ENCODE results near the gene AGO3. TPM values are rescaled to one million over a fixed set of nuclear protein-coding genes. Genes with fewer than 3 reads are reported as not detected.
A peak's percentile ranks its signal among the peaks of the same experiment; 100 is the strongest.
"Not testable (repeated sequence)": the region's sequence is repeated elsewhere in the genome, so short reads cannot be mapped to it uniquely, and the experiment has no call there.

AGO3 gene
- 53.1 TPM for total RNA-seq
- polyA plus RNA-seq, result 4.1 TPM

DNA sequence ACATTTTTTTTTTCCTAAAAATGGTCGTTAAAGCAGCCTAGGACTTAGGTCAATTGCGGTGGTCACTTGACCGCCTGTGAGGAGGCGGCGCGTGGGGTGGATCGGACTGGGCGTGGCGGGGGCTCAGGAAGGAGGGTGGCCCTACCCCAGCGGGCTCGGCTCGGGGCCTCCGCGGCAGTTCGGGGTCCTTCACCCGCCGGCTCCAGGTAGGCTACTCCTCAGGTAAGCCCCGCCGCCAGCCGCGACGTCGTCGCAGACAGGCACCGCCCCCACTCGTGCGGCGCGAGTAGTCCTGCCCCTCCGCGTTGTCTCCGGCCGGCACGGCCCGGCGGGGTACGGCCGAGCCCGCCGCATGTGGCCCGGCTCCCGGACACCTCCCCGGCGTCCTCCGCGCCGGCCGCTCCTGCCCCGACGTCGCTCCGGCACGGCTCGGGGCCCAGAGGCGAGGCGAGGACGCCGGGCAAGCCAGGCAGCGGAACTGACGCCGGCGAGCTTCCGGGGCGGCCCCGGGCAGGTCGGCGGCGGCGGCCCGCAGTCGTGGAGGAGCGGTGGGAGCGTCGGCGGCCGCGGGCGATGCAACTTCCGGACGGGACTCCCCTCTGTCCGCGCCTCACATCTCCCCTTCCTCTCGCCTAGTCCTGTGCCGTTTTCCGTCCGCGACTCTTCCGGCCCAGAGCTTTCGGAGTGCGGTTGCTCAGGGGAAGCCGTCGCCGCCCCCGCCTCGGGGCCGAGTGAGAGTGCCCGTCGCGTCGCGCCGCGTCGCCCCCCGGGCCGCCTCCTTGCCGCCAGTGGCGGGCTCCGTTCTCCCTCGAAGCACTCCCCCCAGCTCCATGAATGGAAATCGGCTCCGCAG, at the start of gene AGO3:
TSS of gene AGO3 (plus strand) at position 513 of the 853 bp plus-strand sequence. CDS start at position 835, 322 bp downstream.
- under 1% methylated on average over 112 of the region's 112 CpGs for WGBS
- H3K4me1 ChIP-seq (ENCODE audit: insufficient read depth), result no peaks in the 10 kb centered on the region
- H3K27ac ChIP-seq (ENCODE audit: low read depth), result peak within 1 kb of the TSS; percentile 99
- no peak for DNase-seq (ENCODE audit: extremely low spot score)
- H3K36me3 ChIP-seq (ENCODE audit: insufficient read depth), result no peaks in the 10 kb centered on the region
- peak within 1 kb of the TSS; percentile 74 for H3K4me3 ChIP-seq (ENCODE audit: low read depth, low read length)

DNA sequence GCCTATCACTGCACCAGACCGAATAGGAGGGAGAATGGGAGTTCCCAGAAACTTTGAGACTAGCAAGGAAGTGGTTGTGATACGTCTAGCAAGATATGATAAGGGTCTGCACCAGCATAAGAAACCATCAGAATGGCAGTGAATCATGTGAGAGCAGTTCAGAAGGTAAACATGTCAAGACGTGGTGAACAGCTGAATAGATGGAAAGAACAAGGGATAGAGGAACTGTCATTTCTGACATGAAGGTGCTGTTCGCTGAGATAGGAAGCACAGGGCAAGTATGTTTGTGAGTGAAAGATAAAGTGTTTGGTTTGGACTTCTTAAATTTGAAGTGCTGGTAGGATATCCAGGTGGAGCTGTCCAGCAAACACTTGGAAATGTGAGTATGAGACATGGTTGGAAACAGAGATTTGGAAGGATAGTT, 49.0 kb upstream of the AGO3 start:
- Histone ChIP-seq H3K4me3 (ENCODE audit: low read depth, low read length) (no peak overlapping the region), H3K27ac (ENCODE audit: low read depth) (no peak overlapping the region), H3K36me3 (ENCODE audit: insufficient read depth) (no peaks in the 10 kb centered on the region), H3K4me1 (ENCODE audit: insufficient read depth) (peaks cover 4% of the 10 kb centered on the region)
- no peak for DNase-seq (ENCODE audit: extremely low spot score)
- 37% methylated on average over 4 of the region's 4 CpGs for WGBS

DNA sequence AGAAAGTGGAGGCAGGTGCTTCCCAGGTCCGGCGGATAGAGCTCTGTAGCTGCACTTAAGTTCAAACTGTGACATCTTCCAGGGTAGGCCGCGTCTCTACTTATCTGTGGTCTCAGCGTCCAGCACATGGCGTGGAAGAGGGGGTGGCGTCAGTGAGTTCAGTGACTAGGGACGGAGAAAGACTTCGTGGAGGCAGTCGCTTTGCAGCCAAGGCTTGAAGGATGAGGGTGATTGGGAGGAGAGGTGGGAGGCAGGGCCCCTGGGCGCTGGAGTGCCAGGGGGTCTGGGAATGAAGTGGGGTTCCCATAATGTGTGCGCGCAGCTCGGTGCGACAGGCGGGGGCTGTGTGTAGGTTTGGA, 48.3 kb upstream of the AGO3 start:
- Histone ChIP-seq H3K36me3 (ENCODE audit: insufficient read depth) (no peaks in the 10 kb centered on the region), H3K27ac (ENCODE audit: low read depth) (no peak overlapping the region), H3K4me1 (ENCODE audit: insufficient read depth) (peaks cover 4% of the 10 kb centered on the region), H3K4me3 (ENCODE audit: low read depth, low read length) (no peak overlapping the region)
- 51% methylated on average over 16 of the region's 16 CpGs for WGBS
- no peak for DNase-seq (ENCODE audit: extremely low spot score)

DNA sequence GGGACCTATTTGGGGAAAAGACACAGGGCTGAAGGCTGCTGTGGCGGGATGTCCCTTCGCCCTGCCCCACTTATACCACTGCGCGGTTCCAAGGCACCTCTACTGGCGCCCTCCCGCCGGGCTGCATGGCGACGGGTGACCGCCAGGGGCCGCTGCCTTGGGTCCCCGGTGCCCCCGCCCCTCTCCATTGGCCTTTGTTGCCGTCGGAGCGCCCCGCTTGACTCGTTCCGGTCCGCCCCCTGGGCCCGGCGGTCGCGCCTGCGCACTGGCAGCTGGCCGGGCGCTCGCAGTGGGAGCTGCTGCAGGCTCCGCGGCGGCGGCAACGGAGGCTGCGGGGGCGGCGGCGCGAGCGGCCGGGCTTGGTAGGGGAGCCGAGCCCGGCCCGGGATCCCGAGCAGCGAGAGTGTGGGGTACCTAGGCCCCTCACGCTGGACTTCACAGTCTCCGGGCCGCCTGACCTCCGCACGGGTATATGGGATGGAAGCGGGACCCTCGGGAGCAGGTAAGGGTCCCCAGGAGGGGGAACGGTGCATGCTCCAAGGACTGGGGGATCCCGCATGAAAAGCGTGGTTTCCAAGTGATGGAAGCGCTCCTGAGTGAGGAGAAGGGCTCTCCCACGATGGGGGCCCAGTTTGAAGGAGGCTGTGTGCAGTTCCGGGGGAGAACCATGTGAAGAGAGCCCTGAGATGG, 47.8 kb upstream of the AGO3 start, which contains the start of gene AGO1:
TSS of gene AGO1 (plus strand) at position 265 of the 690 bp plus-strand sequence. CDS start at position 478, 213 bp downstream.
- peak within 1 kb of the TSS; percentile 25 for H3K27ac ChIP-seq (ENCODE audit: low read depth)
- peak within 1 kb of the TSS; percentile 77 for H3K4me3 ChIP-seq (ENCODE audit: low read depth, low read length)
- no peaks in the 10 kb centered on the region for H3K36me3 ChIP-seq (ENCODE audit: insufficient read depth)
- peak; percentile 73 for DNase-seq (ENCODE audit: extremely low spot score)
- H3K4me1 ChIP-seq (ENCODE audit: insufficient read depth), result peaks cover 4% of the 10 kb centered on the region
- under 1% methylated on average over 58 of the region's 58 CpGs for WGBS

DNA sequence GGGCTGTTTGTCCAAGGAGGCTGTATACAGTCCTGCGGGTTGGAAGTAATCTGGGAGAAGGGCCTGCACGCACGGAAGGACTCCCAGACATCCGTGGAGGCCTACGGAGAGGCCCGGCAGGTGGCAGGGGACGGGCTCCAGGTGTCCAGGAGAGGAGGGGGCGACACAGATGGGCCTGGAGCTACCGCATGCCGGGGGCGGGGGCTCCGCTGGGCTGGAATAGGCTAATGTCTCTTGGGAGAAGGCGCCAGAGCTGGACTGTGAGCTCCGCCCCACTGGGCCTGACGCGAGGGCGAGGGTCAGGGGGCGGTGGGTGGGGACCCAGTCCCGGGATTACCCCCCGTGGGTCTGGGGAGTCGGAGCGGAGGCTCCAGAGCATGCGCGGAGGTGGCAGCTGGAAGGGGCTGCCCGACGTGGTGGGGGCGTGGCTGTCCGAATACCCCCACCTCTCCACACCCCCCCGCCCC, 47.2 kb upstream of the AGO3 start:
- DNase-seq (ENCODE audit: extremely low spot score), result no peak
- peak overlapping the region; percentile 77 for H3K4me3 ChIP-seq (ENCODE audit: low read depth, low read length)
- peaks cover 4% of the 10 kb centered on the region for H3K4me1 ChIP-seq (ENCODE audit: insufficient read depth)
- WGBS, result under 1% methylated on average over 29 of the region's 29 CpGs
- no peaks in the 10 kb centered on the region for H3K36me3 ChIP-seq (ENCODE audit: insufficient read depth)
- H3K27ac ChIP-seq (ENCODE audit: low read depth), result peak overlapping the region; percentile 25

DNA sequence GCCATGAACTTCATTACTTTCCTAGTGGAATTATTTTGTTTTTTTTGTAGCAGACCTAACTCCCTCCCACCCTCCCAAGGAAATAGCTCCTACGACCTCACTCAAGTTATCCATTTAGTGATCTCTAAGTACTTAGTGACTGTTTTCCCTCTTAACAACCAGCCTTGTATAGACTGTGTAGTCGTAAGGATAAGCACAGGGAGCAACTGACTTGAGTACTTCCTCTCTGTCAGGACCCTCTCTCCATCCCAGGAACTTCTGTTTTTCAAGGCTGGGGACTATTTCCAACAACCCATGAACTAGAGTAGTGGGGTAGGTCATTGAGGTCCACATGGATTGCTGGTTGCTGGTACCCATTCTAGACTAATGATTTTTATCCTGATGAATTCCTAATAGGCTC, 46.0 kb upstream of the AGO3 start:
- no peak for DNase-seq (ENCODE audit: extremely low spot score)
- Histone ChIP-seq H3K4me1 (ENCODE audit: insufficient read depth) (peaks cover 4% of the 10 kb centered on the region), H3K36me3 (ENCODE audit: insufficient read depth) (no peaks in the 10 kb centered on the region), H3K27ac (ENCODE audit: low read depth) (no peak overlapping the region), H3K4me3 (ENCODE audit: low read depth, low read length) (no peak overlapping the region)
- 40% methylated on average over 2 of the region's 2 CpGs for whole genome bisulfite sequencing

DNA sequence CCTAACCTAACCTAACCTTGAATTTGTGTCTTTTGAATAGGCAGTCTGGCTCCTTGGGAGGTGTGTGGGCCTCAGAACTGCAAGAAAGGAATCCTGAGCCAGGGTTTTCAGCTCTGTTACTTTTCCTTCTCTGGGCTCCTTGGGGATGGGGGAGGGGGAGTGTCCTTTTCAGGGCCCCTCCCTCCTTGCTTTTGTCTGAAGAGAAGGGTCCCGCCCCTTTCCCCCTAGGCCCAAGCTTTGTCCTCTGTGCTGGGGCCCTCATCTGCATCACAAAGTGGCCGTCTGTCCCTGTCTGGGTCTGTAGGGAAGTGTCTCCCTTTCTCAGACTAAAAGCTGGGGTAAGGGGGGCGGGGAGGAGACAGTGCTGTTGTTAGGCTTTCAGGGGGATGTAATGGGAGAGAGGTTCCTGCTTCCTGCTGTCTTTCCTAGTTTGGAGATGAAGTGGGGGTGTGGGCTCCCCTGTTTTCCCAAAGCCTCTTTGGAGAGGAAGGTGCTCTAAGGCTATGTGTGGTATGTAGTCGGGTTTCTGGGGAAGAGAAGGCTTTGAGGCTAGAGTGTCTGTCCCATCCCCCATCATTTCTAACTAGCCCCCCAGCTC, 44.8 kb upstream of the AGO3 start:
- H3K4me3 ChIP-seq (ENCODE audit: low read depth, low read length), result no peak overlapping the region
- whole genome bisulfite sequencing, result 52% methylated on average over 4 of the region's 4 CpGs
- no peaks in the 10 kb centered on the region for H3K36me3 ChIP-seq (ENCODE audit: insufficient read depth)
- no peak overlapping the region for H3K27ac ChIP-seq (ENCODE audit: low read depth)
- H3K4me1 ChIP-seq (ENCODE audit: insufficient read depth), result peaks cover 4% of the 10 kb centered on the region
- no peak for DNase-seq (ENCODE audit: extremely low spot score)

DNA sequence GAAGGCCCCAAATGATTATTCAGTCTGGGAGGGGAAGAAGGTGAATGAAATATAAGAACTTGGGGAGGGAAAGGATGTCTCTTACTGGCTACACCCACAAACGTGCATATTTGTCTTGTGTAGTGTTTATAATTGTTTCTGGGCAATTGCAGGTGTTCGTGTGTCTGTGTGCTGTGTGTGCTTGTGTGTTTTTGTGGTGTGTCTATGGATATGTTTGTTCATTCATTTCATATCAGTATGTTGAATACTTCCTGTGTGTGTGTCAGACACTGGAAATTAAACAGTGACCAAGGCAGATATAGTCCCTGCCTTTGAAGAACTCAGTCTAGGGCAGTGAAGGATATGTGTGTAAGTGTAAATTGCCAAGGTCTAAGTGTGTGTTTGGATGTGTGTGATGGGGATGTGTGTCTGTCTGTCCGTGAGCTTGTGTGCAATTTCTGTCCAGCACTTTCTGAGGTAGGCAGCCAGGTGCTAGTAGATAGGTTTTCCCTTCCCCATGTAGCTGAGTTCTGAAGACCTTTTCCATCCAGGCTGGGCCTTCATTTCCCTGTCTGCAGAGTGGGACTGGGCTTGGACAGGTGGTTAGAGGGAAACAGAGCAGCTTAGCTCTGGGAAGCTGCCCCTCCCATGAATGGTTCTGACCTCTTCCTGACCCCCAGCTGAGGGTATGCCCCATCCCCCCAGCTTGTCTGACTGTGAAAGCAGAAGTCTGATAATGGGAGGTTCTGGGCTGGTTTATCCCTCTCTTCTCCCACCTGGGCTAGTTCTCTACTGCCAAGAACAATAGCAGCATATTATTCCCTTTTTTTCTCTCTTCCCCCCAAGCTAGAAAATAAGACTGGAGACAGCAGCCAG, 44.1 kb upstream of the AGO3 start:
- Histone ChIP-seq H3K4me3 (ENCODE audit: low read depth, low read length) (no peak overlapping the region), H3K36me3 (ENCODE audit: insufficient read depth) (no peaks in the 10 kb centered on the region), H3K4me1 (ENCODE audit: insufficient read depth) (peaks cover 4% of the 10 kb centered on the region), H3K27ac (ENCODE audit: low read depth) (no peak overlapping the region)
- DNase-seq (ENCODE audit: extremely low spot score), result no peak
- WGBS, result 38% methylated on average over 3 of the region's 3 CpGs

DNA sequence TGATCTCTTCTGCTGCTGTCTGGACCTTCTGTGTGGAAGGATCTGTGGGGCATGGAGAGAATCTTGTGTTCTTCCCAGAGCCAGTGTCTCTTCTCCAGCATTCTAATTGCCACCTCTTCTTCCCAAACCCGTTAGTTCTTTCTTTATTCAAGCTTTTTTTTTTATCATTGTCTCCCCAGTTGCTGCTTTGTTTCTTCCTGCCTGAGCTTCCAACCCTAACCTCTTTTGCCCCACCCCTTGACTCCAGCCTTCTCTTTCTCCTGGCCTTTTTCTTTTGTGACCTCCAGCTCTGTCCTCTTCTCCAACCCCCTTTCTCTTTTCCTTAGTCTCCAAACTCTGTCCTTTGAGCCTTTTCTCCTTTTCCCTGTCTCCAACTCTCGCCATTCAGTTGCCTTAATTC, 43.4 kb upstream of the AGO3 start:
- H3K4me1 ChIP-seq (ENCODE audit: insufficient read depth), result peaks cover 4% of the 10 kb centered on the region
- 82% methylated on average over 2 of the region's 2 CpGs for WGBS
- no peak overlapping the region for H3K27ac ChIP-seq (ENCODE audit: low read depth)
- H3K4me3 ChIP-seq (ENCODE audit: low read depth, low read length), result no peak overlapping the region
- no peaks in the 10 kb centered on the region for H3K36me3 ChIP-seq (ENCODE audit: insufficient read depth)
- no peak for DNase-seq (ENCODE audit: extremely low spot score)

DNA sequence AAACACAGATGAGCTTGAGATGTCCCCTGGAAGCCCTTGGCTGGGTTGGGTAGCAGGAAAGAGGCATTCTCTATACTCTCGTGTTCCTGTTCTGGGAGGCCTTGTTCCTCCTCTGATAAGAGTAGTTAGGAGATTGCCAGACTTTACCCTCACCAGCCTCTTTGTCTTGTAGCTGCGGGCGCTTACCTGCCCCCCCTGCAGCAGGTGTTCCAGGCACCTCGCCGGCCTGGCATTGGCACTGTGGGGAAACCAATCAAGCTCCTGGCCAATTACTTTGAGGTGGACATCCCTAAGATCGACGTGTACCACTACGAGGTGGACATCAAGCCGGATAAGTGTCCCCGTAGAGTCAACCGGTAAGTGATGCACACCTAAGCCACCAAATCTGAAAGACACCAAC, 42.6 kb upstream of the AGO3 start:
- Histone ChIP-seq H3K4me3 (ENCODE audit: low read depth, low read length) (no peak overlapping the region), H3K4me1 (ENCODE audit: insufficient read depth) (peaks cover 4% of the 10 kb centered on the region), H3K27ac (ENCODE audit: low read depth) (no peak overlapping the region), H3K36me3 (ENCODE audit: insufficient read depth) (no peaks in the 10 kb centered on the region)
- no peak for DNase-seq (ENCODE audit: extremely low spot score)
- 92% methylated on average over 11 of the region's 11 CpGs for WGBS

DNA sequence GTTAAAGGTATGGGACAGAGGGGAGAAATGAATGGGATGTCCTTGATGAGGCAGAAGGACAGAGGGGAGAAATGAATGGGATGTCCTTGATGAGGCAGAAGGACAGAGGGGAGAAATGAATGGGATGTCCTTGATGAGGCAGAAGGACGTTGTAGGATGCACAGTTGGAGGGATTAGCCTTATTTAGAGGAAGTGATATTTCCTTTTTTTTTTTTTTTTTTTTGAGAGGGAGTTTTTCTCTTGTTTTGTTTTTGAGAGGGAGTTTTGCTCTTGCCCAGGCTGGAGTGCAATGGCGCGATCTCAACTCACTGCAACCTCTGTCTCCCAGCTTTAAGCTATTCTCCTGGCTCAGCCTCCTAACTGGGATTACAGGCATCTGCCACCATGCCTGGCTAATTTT, 41.9 kb upstream of the AGO3 start:
- not testable (repeated sequence) for H3K4me3 ChIP-seq (ENCODE audit: low read depth, low read length); H3K36me3 ChIP-seq (ENCODE audit: insufficient read depth); H3K4me1 ChIP-seq (ENCODE audit: insufficient read depth); H3K27ac ChIP-seq (ENCODE audit: low read depth); DNase-seq (ENCODE audit: extremely low spot score)
- WGBS, result 77% methylated on average over 3 of the region's 3 CpGs

DNA sequence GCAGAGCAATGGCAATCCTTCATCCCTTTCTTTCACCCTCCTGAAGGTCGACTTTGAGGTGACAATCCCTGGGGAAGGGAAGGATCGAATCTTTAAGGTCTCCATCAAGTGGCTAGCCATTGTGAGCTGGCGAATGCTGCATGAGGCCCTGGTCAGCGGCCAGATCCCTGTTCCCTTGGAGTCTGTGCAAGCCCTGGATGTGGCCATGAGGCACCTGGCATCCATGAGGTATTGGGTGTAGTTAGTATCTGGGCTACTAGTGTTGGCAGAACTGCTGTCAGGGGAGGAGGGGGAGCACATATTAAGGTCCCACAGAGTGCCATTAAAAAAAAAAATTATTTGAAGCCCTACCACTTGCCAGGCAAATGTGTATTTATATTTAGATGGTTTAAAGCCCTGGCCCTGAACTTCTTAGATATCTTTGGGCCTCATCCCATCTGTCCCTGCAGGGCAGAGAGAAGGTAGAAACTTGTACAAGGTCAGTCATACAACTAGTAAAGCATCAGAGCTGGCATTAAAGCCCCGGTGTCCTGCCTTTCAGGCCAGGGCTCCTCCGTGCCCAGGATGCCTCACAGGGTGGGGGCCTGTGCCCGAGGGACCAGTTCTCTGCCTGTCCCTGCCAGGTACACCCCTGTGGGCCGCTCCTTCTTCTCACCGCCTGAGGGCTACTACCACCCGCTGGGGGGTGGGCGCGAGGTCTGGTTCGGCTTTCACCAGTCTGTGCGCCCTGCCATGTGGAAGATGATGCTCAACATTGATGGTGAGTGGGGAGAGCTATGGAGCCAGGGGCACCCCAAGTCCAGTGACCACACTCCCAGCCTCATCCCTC, 37.6 kb upstream of the AGO3 start:
- WGBS, result 96% methylated on average over 14 of the region's 14 CpGs
- Histone ChIP-seq H3K27ac (ENCODE audit: low read depth) (no peak overlapping the region), H3K4me1 (ENCODE audit: insufficient read depth) (no peaks in the 10 kb centered on the region), H3K36me3 (ENCODE audit: insufficient read depth) (no peaks in the 10 kb centered on the region), H3K4me3 (ENCODE audit: low read depth, low read length) (no peak overlapping the region)
- no peak for DNase-seq (ENCODE audit: extremely low spot score)

Measured in urinary bladder (tissue), 4 donors.